Ovary (tissue), 9 donors: Measurements from ENCODE around the gene NIPAL1. TPM values are rescaled to one million over a fixed set of nuclear protein-coding genes. Genes with fewer than 3 reads are reported as not detected.

ENCODE experiments used
- DNase-seq, 5 donors: peaks; one replicate each; pipeline ENCODE4 v3.0.0-alpha.2; 2019 to 2020
- H3K27ac ChIP-seq, 2 donors: fragments of 200-600 bp; one replicate each; pipeline versions ENCODE4 v1.5.1 to v1.8.0; 2019 to 2022
- H3K27me3 ChIP-seq: fragments of 200-600 bp; one replicate; pipeline ENCODE4 v1.8.0; 2022
- H3K36me3 ChIP-seq: fragments of 200-600 bp; sonication (generic); one replicate; pipeline ENCODE4 v1.5.1; 2019
- H3K4me1 ChIP-seq: one replicate; pipeline ENCODE4 v1.8.1; 2013; ENCODE audit warnings: mild to moderate bottlenecking, moderate library complexity; ENCODE audit not compliant: insufficient read depth
- H3K4me3 ChIP-seq: fragments of 200-600 bp; sonication (generic); one replicate; pipeline ENCODE4 v1.5.1; 2017
- H3K9me3 ChIP-seq, 2 donors: fragments of 200-600 bp in 1 of 2; sonication (generic) in 1 of 2; one replicate each; pipeline versions ENCODE4 v1.5.1 to v1.8.1; 2013 to 2019; ENCODE audit warnings: mild to moderate bottlenecking in 1 of 2, moderate library complexity in 1 of 2
- CTCF ChIP-seq, 3 donors: fragments of 450-650 bp in 2 of 3; fragments of 200-600 bp in 1 of 3; IDR thresholded peaks; one replicate each; pipeline versions ENCODE4 v1.5.1 to v1.8.0; 2016 to 2022; ENCODE audit warnings: antibody characterized with exemption in 3 of 3, mild to moderate bottlenecking in 1 of 3
- EP300 ChIP-seq: sonication (generic); formaldehyde crosslinking; IDR thresholded peaks from one replicate; pipeline ENCODE4 v1.6.1; 2017; ENCODE audit warnings: antibody characterized with exemption
- POLR2A ChIP-seq: fragments of 450-650 bp; IDR thresholded peaks from one replicate; pipeline ENCODE4 v1.6.1; 2017; ENCODE audit warnings: antibody characterized with exemption, mild to moderate bottlenecking, moderate library complexity
- WGBS, 3 donors: extraction: QIAGEN DNeasy Blood & Tissue Kit in 1 of 3; methylation state at CpG; one replicate each; pipeline versions ENCODE4 v1.1.5 to v1.1.7; 2013 to 2017; 5-methylcytosine and 5-hydroxymethylcytosine counted together
- intact Hi-C, 4 donors: fragments of 100-400 bp; cut with DNase I; formaldehyde crosslinking; loops; one replicate each; pipeline versions ENCODE4 v1.11.0 to v1.15.1; 2022 to 2023
- polyA plus RNA-seq, 2 donors: library from polyadenylated mRNA; stranded (reverse); fragments of 200-250 nt in 1 of 2; fragments of 350-450 nt in 1 of 2; fragmentation: Illumina TruSeq in 1 of 2; extraction: RNeasy Lipid Tissue Mini Kit (QIAGEN cat#74804) in 1 of 2; gene quantifications; one replicate each; pipeline ENCODE4 v1.2.3, GENCODE V29; 2013 to 2014
- total RNA-seq, 7 donors: library from RNA; depleted of rRNA in 2 of 7; stranded (reverse); fragments of >200 nt in 2 of 7; fragmentation: NEBNext Ultra II Directional in 3 of 7; extraction: Animal tissue kit (Norgen Biotek cat#: 25700) in 3 of 7; gene quantifications; one replicate each; pipeline versions ENCODE4 v1.1.0 to v1.2.4, GENCODE V29; 2016 to 2023
- donor health status: DM: no; HTN: no; CAD: no; lungs with moderate emphysema.
- donor health status: DM: no; HTN: no; CAD: no.
- donor health status: Bipolar disorder and iron deficiency.
- donor health status: DM: yes; HTN: yes; CAD: no.
- donor health status: DM: no; HTN: no; CAD: no.
- donor health status: DM: yes; HTN: yes; CAD: no.

The NIPAL1 gene
- total and polyA plus RNA-seq, 9 donors, result 0.05 to 1.8 (median 0.48) TPM; not detected in 2

- intact Hi-C loops, result no loop called here
- Histone ChIP-seq H3K4me1 (no peaks in the 10 kb centered on the region), H3K9me3 (no peaks in the 10 kb centered on the region), H3K27me3 (no peaks in the 10 kb centered on the region), H3K4me3 (no peak overlapping the region), H3K36me3 (no peaks in the 10 kb centered on the region), H3K27ac (no peak overlapping the region)
- TF ChIP-seq CTCF (IDR thresholded peaks at IDR 0.05) (no peak), POLR2A (no peak), EP300 (no peak)
- 5 to 20% (median 12%) methylated on average over 2 of the region's 2 CpGs for WGBS, 3 donors
- DNase-seq, result no peak
Measured at GRCh38 chr4:48038666-48039065, 22.1 kb downstream of the NIPAL1 start.

DNA sequence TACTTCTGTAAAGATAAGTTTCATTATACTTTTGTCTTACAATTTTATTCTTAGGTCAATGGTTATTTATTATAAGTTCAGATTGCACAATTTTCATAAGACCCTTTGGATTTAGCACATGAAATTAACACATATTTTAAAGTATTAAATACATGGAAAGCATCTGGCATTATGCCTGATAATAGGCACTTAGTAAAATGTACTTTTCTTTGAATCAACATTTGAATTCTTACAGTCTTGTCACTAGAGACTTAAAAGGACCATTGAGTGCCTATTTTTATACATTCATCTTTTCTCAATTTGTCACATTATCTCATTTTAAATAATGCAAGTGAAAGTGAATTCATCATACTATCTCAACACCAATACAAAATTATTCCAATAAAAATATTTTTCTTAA is 23.0 kb downstream of the NIPAL1 start:
- Histone ChIP-seq H3K4me3 (no peak overlapping the region), H3K27me3 (no peaks in the 10 kb centered on the region), H3K27ac (no peak overlapping the region), H3K9me3 (no peaks in the 10 kb centered on the region), H3K4me1 (no peaks in the 10 kb centered on the region), H3K36me3 (no peaks in the 10 kb centered on the region)
- intact Hi-C loops, result no loop called here
- TF ChIP-seq POLR2A (no peak), CTCF (IDR thresholded peaks at IDR 0.05) (no peak), EP300 (no peak)
- no peak for DNase-seq

DNA sequence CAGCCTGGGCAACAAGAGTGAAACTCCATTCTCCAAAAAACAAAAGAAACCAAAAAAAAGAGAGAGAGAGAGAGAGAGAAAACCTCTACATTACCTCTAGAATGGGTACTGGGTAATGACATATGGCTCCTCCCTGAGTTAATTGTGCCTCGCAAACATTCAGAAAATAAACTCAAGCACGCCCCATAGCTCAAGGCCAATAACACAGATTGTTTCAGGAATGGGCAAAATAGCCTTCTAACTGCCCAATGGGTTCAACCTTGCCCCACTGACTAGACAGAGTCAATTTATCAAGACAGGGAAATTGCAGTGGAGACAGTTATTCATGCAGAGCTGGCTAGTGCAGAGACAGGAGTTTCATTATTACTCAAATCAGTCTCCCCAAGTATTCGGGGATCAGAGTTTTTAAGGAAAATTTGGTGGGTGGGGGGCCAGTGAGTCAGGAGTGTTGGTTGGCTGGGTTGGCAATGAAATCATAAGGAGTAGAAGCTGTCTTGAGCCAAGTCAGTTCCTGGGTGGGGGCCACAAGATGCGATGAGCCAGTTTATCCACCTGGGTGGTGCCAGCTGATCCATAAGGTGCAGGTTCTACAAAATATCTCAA is 25.1 kb downstream of the NIPAL1 start:
- no peaks in the 10 kb centered on the region for H3K27me3 ChIP-seq
- H3K27ac ChIP-seq, result no peak overlapping the region
- no peak for DNase-seq
- TF ChIP-seq EP300 (no peak), POLR2A (no peak), CTCF (IDR thresholded peaks at IDR 0.05) (no peak)
- no peaks in the 10 kb centered on the region for H3K36me3 ChIP-seq
- no peak overlapping the region for H3K4me3 ChIP-seq
- no peaks in the 10 kb centered on the region for H3K4me1 ChIP-seq
- intact Hi-C loops, result no loop called here
- 63 to 74% (median 72%) methylated on average over 4 of the region's 4 CpGs for WGBS, 3 donors
- no peaks in the 10 kb centered on the region for H3K9me3 ChIP-seq

DNA sequence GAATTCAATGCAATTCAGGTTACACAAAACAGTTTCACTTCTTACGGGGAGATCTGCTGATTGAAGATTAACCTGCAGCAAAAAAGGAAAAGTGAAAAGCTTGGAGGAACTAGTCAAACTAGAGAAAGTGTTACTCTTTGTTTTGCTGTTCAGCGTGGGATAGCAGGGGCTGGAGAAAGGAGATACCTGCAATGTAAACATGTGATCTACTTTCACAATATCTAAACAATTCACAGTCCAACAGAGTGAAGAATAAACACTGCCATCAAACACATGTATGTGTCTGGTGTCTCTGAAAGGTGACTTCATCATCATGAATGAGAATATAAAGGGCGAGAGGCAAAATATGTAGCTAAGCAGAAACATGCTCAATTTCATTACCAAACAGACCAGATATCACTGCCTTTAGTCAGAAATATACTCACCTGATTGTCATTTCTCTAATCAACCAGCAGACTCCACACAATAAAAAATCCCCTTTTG is 26.4 kb downstream of the NIPAL1 start:
- Histone ChIP-seq H3K36me3 (no peaks in the 10 kb centered on the region), H3K4me1 (no peaks in the 10 kb centered on the region), H3K4me3 (no peak overlapping the region), H3K9me3 (no peaks in the 10 kb centered on the region), H3K27ac (no peak overlapping the region), H3K27me3 (no peaks in the 10 kb centered on the region)
- intact Hi-C loops, result no loop called here
- TF ChIP-seq EP300, result no peak
- no peak for TF ChIP-seq POLR2A
- no peak for TF ChIP-seq CTCF (IDR thresholded peaks at IDR 0.05)
- WGBS, 3 donors, result 45 to 60% (median 58%) methylated on average over 3 of the region's 3 CpGs
- no peak for DNase-seq
